ENCODE measurements around the gene RIT2.

The RIT2 gene

GRCh38 chr18:42706618-42707017 lies 408.9 kb downstream of the RIT2 start:
- Histone ChIP-seq H3K9me3 (ENCODE audit: insufficient read depth, low read length) (no peaks in the 10 kb centered on the region), H3F3A (ENCODE audit: insufficient read depth) (no peaks in the 10 kb centered on the region), H3K79me2 (ENCODE audit: insufficient read depth, low read length) (no peaks in the 10 kb centered on the region), H3K27ac (ENCODE audit: low read depth, low read length) (no peak overlapping the region), H3K4me2 (ENCODE audit: low read depth, low read length, poor library complexity, severe bottlenecking) (no peak overlapping the region), H2AFZ (ENCODE audit: low read depth, low read length, severe bottlenecking) (no peak overlapping the region), H3K4me3 (ENCODE audit: insufficient read depth, low read length, poor library complexity, severe bottlenecking) (no peak overlapping the region), H3K9ac (ENCODE audit: low read length) (no peak overlapping the region), H4K20me1 (ENCODE audit: low read depth, low read length) (no peaks in the 10 kb centered on the region), H3K27me3 (ENCODE audit: low read length) (no peaks in the 10 kb centered on the region), H3K9me2 (replicated peaks; ENCODE audit: insufficient read depth, low read length) (0 out of 2 replicates have a peak, but pooled peaks cover 3% of the 10 kb centered on the region), H3K36me3 (ENCODE audit: low read length) (no peaks in the 10 kb centered on the region)
- TF ChIP-seq EZH2phosphoT487 (conservative IDR thresholded peaks at IDR 0.05; ENCODE audit: low read length) (no peak), CTCF (IDR thresholded peaks at IDR 0.05; ENCODE audit: insufficient read depth, low read length, poor library complexity, severe bottlenecking) (no peak)

GRCh38 chr18:42706029-42706608 lies 409.4 kb downstream of the RIT2 start:
- Histone ChIP-seq H2AFZ (ENCODE audit: low read depth, low read length, severe bottlenecking) (no peak overlapping the region), H3K9me2 (replicated peaks; ENCODE audit: insufficient read depth, low read length) (0 out of 2 replicates have a peak, but pooled peaks cover 4% of the 10 kb centered on the region), H3K27me3 (ENCODE audit: low read length) (no peaks in the 10 kb centered on the region), H3F3A (ENCODE audit: insufficient read depth) (no peaks in the 10 kb centered on the region), H3K36me3 (ENCODE audit: low read length) (no peaks in the 10 kb centered on the region), H3K27ac (ENCODE audit: low read depth, low read length) (no peak overlapping the region), H3K9me3 (ENCODE audit: insufficient read depth, low read length) (no peaks in the 10 kb centered on the region), H3K4me2 (ENCODE audit: low read depth, low read length, poor library complexity, severe bottlenecking) (no peak overlapping the region), H4K20me1 (ENCODE audit: low read depth, low read length) (no peaks in the 10 kb centered on the region), H3K9ac (ENCODE audit: low read length) (no peak overlapping the region), H3K4me3 (ENCODE audit: insufficient read depth, low read length, poor library complexity, severe bottlenecking) (no peak overlapping the region), H3K79me2 (ENCODE audit: insufficient read depth, low read length) (no peaks in the 10 kb centered on the region)
- TF ChIP-seq CTCF (IDR thresholded peaks at IDR 0.05; ENCODE audit: insufficient read depth, low read length, poor library complexity, severe bottlenecking) (no peak), EZH2phosphoT487 (conservative IDR thresholded peaks at IDR 0.05; ENCODE audit: low read length) (no peak)
